Activated T-cell treated with anti-CD3 and anti-CD28 coated beads, Interleukin-2, amount 50 U/mL, for 4 hours (primary cell): ENCODE measurements around the gene NKAIN2. TPM values are rescaled to one million over a fixed set of nuclear protein-coding genes. Genes with fewer than 3 reads are reported as not detected.
"Not testable (repeated sequence)": the region's sequence is repeated elsewhere in the genome, so short reads cannot be mapped to it uniquely, and the experiment has no call there.

Experiments
- ATAC-seq, 2 donors: fragments of 200-7000 bp; cut with Tn5 transposase; one replicate each; pipeline ENCODE4 v1.10.0; 2021
- DNase-seq: peaks from one replicate; pipeline ENCODE4 v3.0.0-alpha.2; 2020
- H3K27me3 Mint-ChIP-seq: one replicate; pipeline ENCODE4 v1.8.0; 2021; ENCODE audit warnings: low read depth, mixed read lengths
- H3K36me3 Mint-ChIP-seq: one replicate; pipeline ENCODE4 v1.8.0; 2022; ENCODE audit warnings: mixed read lengths; ENCODE audit not compliant: insufficient read depth
- H3K4me1 Mint-ChIP-seq: one replicate; pipeline ENCODE4 v1.8.0; 2021; ENCODE audit warnings: low read depth, mixed read lengths
- H3K4me3 Mint-ChIP-seq: one replicate; pipeline ENCODE4 v1.8.0; 2021; ENCODE audit warnings: mild to moderate bottlenecking, moderate library complexity, mixed read lengths
- H3K9me3 Mint-ChIP-seq: one replicate; pipeline ENCODE4 v1.8.0; 2021; ENCODE audit warnings: mixed read lengths
- total RNA-seq, 3 donors: library from RNA; stranded (reverse); gene quantifications; one replicate each; pipeline ENCODE4 v1.2.1, GENCODE V29; 2021

The NKAIN2 gene
- total RNA-seq, 3 donors from 2014 or later, result not detected

DNA sequence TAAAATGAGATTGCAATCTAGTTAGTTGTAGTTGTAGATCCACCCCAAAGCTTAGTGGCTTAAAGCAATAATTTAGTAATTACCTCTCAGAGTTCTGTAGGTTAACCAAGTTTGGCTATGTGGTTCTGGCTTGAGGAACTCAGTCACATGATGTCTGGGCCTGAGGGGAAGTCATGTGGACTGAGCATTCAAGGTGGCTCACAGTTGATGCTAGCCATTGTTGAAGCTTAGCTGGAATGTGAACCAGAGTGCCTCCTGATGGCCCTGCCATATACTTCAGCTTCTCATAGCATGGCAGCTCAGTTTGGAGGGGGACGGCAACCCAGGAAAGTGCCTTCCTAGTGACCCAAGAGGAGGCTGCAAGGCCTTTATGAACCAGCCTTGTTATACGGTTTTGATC is 895.4 kb downstream of the NKAIN2 start:
- Mint-ChIP-seq H3K36me3 (no peaks in the 10 kb centered on the region), H3K4me1 (no peaks in the 10 kb centered on the region), H3K27me3 (no peaks in the 10 kb centered on the region), H3K9me3 (no peaks in the 10 kb centered on the region), H3K4me3 (no peak overlapping the region)
- DNase-seq (no peak), ATAC-seq (no peak)

DNA sequence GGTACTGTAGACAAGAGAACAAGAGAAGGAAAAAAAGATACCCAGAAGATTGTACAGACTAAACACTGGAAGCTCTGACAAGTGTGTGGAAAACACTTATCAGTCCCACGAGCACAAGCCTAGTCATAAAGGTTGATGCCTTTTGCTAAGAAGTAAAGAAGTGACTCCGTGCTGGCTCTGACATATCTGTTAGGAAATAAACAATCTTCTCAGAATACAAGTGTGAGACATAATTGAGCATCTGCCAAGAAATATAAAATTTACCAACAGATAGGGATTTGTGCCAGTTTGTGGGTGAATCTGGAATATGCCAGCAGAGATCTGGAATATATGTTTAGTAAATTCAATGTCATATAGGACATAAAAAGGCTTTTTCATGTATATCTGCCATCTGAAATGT is 899.9 kb downstream of the NKAIN2 start:
- Mint-ChIP-seq H3K4me1 (no peaks in the 10 kb centered on the region), H3K9me3 (peaks cover 4% of the 10 kb centered on the region), H3K36me3 (no peaks in the 10 kb centered on the region), H3K27me3 (no peaks in the 10 kb centered on the region), H3K4me3 (no peak overlapping the region)
- ATAC-seq (no peak), DNase-seq (no peak)

DNA sequence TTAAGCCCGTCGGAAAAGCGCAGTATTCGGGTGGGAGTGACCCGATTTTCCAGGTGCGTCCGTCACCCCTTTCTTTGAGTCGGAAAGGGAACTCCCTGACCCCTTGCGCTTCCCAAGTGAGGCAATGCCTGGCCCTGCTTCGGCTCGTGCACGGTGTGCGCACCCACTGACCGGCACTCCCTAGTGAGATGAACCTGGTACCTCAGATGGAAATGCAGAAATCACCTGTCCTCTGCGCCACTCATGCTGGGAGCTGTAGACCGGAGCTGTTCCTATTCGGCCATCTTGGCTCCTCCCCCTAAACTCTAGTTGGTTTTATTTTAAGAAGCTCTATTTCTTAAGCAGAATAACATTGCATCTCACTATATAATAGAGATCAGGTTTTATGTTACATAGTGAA is 908.9 kb downstream of the NKAIN2 start:
- H3K27me3 Mint-ChIP-seq, H3K36me3 Mint-ChIP-seq, ATAC-seq, H3K4me1 Mint-ChIP-seq, H3K4me3 Mint-ChIP-seq, H3K9me3 Mint-ChIP-seq, DNase-seq: not testable (repeated sequence)

DNA sequence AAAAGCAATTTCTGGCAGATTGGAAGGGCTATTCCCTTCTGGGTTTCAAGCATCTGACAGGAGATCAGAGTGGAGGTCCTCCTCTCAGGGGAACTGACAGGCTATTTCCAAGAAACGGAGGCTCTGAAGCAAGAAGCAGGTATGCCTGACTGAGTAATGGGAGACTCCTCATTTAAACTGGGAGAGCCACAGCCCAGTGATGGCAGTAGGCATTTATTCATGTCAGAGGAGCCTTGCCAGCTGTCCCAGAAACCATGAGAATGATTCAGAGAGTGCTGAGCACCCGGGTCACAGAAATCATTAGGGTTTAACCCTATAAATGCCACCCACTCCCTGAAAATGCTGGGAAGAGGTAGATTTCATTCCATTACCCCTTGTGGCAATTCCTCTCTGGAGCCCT is 911.1 kb downstream of the NKAIN2 start:
- Mint-ChIP-seq H3K9me3 (no peaks in the 10 kb centered on the region), H3K4me3 (no peak overlapping the region), H3K36me3 (no peaks in the 10 kb centered on the region), H3K27me3 (no peaks in the 10 kb centered on the region), H3K4me1 (no peaks in the 10 kb centered on the region)
- DNase-seq (no peak), ATAC-seq (no peak)

DNA sequence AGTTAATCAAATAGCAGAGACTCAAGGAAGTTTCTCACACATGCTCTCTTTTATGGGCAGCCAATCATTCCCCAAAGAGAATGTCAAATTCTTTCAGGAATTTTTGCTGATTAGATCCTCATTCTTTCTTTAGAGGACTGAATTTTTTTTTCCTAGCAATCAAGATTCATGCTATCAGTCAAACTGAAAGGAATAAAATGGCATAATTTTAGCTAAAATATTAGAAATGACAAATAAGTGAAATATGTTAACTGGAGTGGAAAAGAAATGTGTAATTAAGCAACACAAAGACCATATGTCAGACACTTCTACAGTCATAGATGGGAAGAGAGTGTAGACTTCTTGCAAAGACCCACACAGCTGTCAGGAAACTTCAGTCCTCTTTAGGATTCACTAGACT is 916.2 kb downstream of the NKAIN2 start:
- no peak overlapping the region for H3K4me3 Mint-ChIP-seq
- H3K36me3 Mint-ChIP-seq, result no peaks in the 10 kb centered on the region

DNA sequence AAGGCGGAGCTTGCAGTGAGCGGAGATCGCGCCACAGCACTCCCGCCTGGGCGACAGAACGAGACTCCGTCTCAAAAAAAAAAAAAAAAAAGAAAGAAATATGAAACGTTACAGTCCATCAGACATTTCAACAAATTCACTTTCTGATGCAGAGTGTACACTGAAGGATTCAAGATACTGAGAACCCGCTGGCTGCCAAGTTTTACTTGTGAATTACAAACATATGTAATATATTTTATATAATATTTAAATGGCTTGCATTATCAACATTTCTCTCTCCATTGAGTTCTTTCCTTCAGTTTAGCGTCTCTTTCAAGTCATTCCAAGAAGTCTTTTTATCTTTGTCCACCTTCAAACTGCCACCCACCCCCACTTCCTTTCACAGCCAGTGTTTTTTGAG is 917.7 kb downstream of the NKAIN2 start:
- H3K9me3 Mint-ChIP-seq, result peaks cover 3% of the 10 kb centered on the region
- no peak overlapping the region for H3K4me3 Mint-ChIP-seq
- no peaks in the 10 kb centered on the region for H3K36me3 Mint-ChIP-seq
- H3K4me1 Mint-ChIP-seq, result no peaks in the 10 kb centered on the region
- no peaks in the 10 kb centered on the region for H3K27me3 Mint-ChIP-seq
- ATAC-seq, result no peak
- no peak for DNase-seq

More for the DNA sequence above, 916.2 kb downstream of the NKAIN2 start:
- DNase-seq (no peak), ATAC-seq (no peak)
- Mint-ChIP-seq H3K27me3 (no peaks in the 10 kb centered on the region), H3K9me3 (peaks cover 2% of the 10 kb centered on the region), H3K4me1 (no peaks in the 10 kb centered on the region)

DNA sequence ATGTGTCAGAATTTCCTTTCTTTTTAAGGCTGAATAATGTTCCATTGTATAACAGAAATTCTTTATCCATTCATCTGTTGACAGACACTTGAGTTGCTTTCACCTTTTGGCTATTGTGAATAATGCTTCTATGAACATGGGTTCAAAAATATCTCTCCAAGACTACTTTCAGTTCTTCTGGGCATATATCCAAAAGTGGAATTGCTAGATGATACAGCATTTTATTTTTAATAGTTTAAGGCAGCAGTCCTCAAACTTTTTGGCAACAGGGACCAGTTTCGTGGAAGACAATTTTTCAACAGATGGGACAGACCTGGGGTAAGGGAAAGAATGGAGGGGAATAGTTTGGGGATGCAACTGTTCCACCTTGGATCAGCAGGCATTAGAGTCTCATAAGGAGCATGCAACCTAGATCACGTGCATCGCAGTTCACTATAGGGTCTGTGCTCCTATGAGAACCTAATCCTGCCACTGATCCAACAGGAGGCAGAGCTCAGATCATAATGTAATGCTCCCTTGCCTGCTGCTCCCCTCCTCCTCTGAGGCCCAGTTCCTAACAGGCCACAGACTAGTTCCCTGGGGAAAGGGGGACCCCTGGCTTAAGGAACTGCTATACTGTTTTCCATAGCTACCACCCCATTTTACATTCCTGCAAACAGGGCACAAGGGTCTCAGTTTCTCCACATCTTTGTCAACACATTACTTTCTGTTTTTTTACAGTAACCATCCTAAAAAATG is 918.6 kb downstream of the NKAIN2 start:
- ATAC-seq (no peak), DNase-seq (no peak)
- H3K27me3 Mint-ChIP-seq, result no peaks in the 10 kb centered on the region
- H3K4me3 Mint-ChIP-seq, result no peak overlapping the region
- H3K9me3 Mint-ChIP-seq, result peaks cover 3% of the 10 kb centered on the region
- H3K4me1 Mint-ChIP-seq, result no peaks in the 10 kb centered on the region
- no peaks in the 10 kb centered on the region for H3K36me3 Mint-ChIP-seq

DNA sequence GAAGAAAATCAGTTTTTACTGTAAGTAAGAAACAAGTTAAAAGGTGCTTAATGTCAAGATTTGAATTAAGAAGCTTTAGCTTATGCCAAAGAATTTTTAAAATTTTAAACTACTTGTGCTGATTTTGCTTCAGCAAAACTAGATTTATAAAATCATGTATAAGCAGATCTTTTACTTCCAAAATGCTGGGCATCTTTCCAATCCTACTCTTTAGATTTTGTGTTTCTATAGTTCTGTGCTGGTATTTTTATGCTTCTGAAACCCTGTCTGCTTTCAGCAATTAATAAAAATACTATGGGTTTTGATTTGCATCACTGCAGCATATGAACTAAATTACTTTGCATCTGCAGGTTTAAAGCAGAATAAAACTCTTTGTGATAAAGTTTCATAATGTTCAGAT is 920.0 kb downstream of the NKAIN2 start:
- DNase-seq (no peak), ATAC-seq (no peak)
- Mint-ChIP-seq H3K36me3 (no peaks in the 10 kb centered on the region), H3K4me3 (no peak overlapping the region), H3K27me3 (no peaks in the 10 kb centered on the region), H3K4me1 (no peaks in the 10 kb centered on the region), H3K9me3 (peaks cover 3% of the 10 kb centered on the region)

DNA sequence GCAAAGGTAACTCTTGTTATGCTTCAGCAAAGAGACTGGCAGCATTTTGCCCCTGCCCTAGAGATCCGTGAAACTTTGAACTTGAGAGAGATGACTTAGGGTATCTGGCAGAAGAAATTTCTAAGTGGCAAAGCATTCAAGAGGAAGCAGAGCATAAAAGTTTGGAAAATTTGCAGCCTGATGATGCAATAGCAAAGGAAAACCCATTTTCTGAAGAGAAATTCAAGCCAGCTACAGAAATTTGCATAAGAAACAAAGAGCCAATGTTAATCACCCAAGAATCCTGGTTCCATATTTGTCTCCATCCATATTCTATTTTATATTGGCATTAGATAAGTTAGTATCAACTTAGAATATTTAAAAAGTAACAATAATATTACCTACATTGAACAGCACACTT is 934.1 kb downstream of the NKAIN2 start:
- ATAC-seq, H3K36me3 Mint-ChIP-seq: not testable (repeated sequence)

DNA sequence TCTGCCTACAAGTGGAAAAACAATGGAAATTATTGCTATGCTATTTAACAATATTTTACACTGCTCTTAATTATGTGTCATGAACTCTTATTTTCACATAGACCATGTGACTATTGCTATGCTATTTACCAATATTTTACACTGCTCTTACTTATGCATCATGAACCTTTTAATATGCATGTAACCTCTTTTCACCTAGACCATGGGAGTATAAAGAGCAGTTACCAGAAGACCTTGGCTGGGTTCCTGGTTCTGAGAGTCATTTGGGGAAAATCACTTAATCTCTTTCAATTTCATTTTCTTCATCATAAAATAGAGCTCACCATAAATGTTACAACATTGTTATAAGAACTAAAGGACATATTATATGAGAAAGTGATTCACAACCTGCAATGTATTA is 934.8 kb downstream of the NKAIN2 start:
- Mint-ChIP-seq H3K9me3 (peaks cover 5% of the 10 kb centered on the region), H3K27me3 (no peaks in the 10 kb centered on the region), H3K36me3 (no peaks in the 10 kb centered on the region), H3K4me1 (no peaks in the 10 kb centered on the region), H3K4me3 (no peak overlapping the region)
- DNase-seq (no peak), ATAC-seq (no peak)

More for the DNA sequence above, 934.1 kb downstream of the NKAIN2 start:
- not testable (repeated sequence) for H3K9me3 Mint-ChIP-seq, DNase-seq, H3K27me3 Mint-ChIP-seq, H3K4me3 Mint-ChIP-seq, H3K4me1 Mint-ChIP-seq

DNA sequence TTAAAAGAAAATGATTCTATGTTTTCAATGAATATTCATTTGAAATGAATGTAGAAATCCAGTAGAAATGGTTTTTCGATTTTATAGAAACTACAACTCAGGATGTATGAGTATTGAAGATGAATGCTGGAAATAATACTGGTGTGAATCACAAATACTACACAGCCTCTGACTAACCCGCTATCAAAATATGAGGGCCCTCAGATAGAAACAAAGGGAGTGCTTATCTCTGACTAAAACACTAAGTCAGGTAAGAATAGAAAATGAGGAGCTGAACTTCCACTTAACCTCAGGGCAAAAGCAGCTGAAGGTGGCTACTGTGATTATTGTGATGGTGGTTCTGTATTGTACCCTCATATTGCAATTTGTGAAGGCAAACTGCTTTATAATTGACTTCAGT is 937.7 kb downstream of the NKAIN2 start:
- Mint-ChIP-seq H3K4me1 (no peaks in the 10 kb centered on the region), H3K27me3 (no peaks in the 10 kb centered on the region)

DNA sequence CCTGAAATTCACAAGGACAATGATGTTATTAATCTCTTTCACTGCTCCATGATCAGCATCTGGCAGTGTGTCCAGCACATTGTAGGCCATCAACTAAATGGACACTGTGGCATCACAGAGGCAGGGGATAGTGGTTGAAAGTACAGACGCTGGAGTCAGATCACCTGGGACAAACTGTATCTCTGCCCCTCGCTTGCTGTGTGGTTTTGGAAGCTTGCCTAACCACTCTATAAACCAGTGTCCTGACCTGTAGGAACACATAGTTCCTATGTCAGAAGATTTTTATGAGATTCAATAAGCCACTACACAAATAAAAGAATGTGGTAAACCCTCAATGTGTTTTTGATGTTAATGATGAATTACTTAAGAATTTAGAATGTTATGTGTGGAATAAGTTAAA is 939.3 kb downstream of the NKAIN2 start:
- DNase-seq, result no peak
- H3K4me3 Mint-ChIP-seq, result no peak overlapping the region
- no peaks in the 10 kb centered on the region for H3K36me3 Mint-ChIP-seq
- no peaks in the 10 kb centered on the region for H3K4me1 Mint-ChIP-seq
- H3K27me3 Mint-ChIP-seq, result no peaks in the 10 kb centered on the region
- ATAC-seq, result no peak
- H3K9me3 Mint-ChIP-seq, result no peaks in the 10 kb centered on the region

More for the DNA sequence above, 937.7 kb downstream of the NKAIN2 start:
- ATAC-seq (no peak), DNase-seq (no peak)
- Mint-ChIP-seq H3K4me3 (no peak overlapping the region), H3K36me3 (no peaks in the 10 kb centered on the region), H3K9me3 (no peaks in the 10 kb centered on the region)

DNA sequence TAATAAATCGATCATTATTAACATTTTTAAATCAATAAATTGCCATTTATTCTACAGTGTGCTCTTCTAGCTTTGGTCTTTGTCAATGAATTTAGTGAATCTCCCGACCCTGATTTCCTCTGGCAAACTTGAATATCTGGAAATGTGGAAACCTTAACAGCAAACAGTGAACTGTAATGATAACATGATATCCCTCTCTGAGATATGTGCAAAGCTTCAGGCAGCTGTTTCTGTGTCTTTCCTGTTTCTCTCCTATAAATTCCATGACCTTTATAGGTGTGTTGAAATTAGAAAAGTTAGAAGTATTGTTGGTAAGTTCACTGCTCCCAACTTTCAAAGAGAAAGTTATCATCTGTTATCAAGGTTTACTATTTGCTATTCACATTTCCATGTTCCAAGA is 939.8 kb downstream of the NKAIN2 start:
- Mint-ChIP-seq H3K4me3 (no peak overlapping the region), H3K36me3 (no peaks in the 10 kb centered on the region), H3K4me1 (no peaks in the 10 kb centered on the region), H3K9me3 (no peaks in the 10 kb centered on the region), H3K27me3 (no peaks in the 10 kb centered on the region)
- ATAC-seq (no peak), DNase-seq (no peak)

DNA sequence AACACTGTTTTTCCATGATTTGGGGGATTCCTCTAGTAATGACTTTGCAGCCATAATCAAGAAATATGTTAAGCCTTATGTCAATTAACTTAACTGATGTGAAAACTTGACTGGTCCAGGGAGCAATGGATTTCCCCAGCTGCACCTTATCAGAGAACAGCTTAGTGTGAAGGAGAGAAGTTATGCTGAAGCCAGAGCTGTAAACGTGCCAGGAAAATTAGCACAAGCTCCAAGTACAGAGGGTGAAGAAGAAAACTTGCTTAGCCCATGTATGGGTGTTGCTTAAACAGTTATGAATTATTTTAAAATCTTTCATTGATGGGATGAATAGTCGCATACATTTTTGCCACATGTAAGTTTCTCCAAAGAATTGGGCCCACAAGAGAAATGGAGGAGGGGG is 943.7 kb downstream of the NKAIN2 start:
- Mint-ChIP-seq H3K4me1 (no peaks in the 10 kb centered on the region), H3K36me3 (no peaks in the 10 kb centered on the region), H3K9me3 (no peaks in the 10 kb centered on the region), H3K27me3 (no peaks in the 10 kb centered on the region), H3K4me3 (no peak overlapping the region)
- no peak for ATAC-seq
- no peak for DNase-seq

DNA sequence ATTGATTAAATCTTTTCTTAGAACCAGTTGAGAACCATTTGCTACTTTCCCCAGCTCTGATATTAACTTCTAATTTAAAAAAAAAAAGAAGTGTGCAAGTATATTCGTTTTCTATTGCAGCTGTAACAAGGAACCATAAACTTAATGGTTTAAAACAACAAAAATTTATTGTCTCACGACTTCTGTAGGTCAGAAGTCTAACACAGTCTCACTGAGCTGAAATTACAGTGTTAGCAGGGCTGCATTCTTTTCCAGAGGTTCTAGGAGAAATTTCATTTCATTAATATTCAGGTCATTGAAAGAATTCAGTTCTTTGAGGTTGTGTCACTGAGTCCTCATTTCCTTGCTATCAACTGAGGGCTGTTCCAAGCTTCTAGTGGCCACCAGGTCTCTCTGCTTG is 945.1 kb downstream of the NKAIN2 start:
- no peaks in the 10 kb centered on the region for H3K9me3 Mint-ChIP-seq
- DNase-seq (no peak), ATAC-seq (no peak)
- H3K36me3 Mint-ChIP-seq, result no peaks in the 10 kb centered on the region
- no peaks in the 10 kb centered on the region for H3K4me1 Mint-ChIP-seq
- H3K27me3 Mint-ChIP-seq, result no peaks in the 10 kb centered on the region
- H3K4me3 Mint-ChIP-seq, result no peak overlapping the region

DNA sequence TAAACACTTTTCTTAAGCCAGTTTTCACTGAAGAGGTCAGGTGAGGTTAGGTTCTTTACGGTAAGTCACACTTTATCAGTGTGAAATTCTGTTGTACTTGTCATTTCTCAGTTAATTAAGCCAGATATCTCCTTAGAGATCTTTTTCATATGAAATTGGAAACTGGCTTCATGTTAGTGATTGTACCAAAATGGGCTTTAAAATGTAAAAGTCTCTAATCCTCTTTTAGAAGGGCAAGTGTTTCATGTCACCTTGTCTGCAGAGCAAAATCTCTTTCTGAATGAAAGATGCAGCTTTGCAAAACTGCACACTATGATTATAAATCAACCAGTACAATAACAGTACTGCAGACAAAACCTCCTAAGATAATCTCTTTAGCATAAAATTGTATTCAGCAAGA is 949.3 kb downstream of the NKAIN2 start:
- peaks cover 8% of the 10 kb centered on the region for H3K9me3 Mint-ChIP-seq
- DNase-seq (no peak), ATAC-seq (no peak)
- no peak overlapping the region for H3K4me3 Mint-ChIP-seq
- no peaks in the 10 kb centered on the region for H3K4me1 Mint-ChIP-seq
- no peaks in the 10 kb centered on the region for H3K36me3 Mint-ChIP-seq
- H3K27me3 Mint-ChIP-seq, result no peaks in the 10 kb centered on the region
